Immature natural killer cell (primary cell): ENCODE measurements around the gene MYO7A. TPM values are rescaled to one million over a fixed set of nuclear protein-coding genes. Genes with fewer than 3 reads are reported as not detected.

Experiments
- DNase-seq, 3 donors: peaks; one replicate each; pipeline ENCODE4 v3.0.0; 2022; ENCODE audit warnings: mixed read lengths in 1 of 3
- H3K27ac Mint-ChIP-seq, 6 donors: one replicate each; pipeline ENCODE4 v1.8.0; 2020; ENCODE audit warnings: mixed read lengths in 6 of 6, mild to moderate bottlenecking in 5 of 6, inconsistent platforms in 4 of 6, moderate library complexity in 3 of 6
- H3K27me3 Mint-ChIP-seq, 3 donors: one replicate each; pipeline ENCODE4 v1.8.0; 2020 to 2021; ENCODE audit warnings: low read depth in 3 of 3, mild to moderate bottlenecking in 3 of 3, mixed read lengths in 3 of 3, moderate library complexity in 3 of 3, inconsistent platforms in 1 of 3
- H3K36me3 Mint-ChIP-seq, 3 donors: one replicate each; pipeline ENCODE4 v1.8.0; 2020; ENCODE audit warnings: mixed read lengths in 3 of 3, inconsistent platforms in 2 of 3, mild to moderate bottlenecking in 2 of 3
- H3K4me1 Mint-ChIP-seq, 2 donors: one replicate each; pipeline ENCODE4 v1.8.0; 2020; ENCODE audit warnings: inconsistent platforms in 2 of 2, mild to moderate bottlenecking in 2 of 2, mixed read lengths in 2 of 2, moderate library complexity in 1 of 2
- H3K4me3 Mint-ChIP-seq, 5 donors: one replicate each; pipeline ENCODE4 v1.8.0; 2020; ENCODE audit warnings: mild to moderate bottlenecking in 5 of 5, mixed read lengths in 5 of 5, inconsistent platforms in 3 of 5, moderate library complexity in 3 of 5
- H3K9me3 Mint-ChIP-seq, 6 donors: one replicate each; pipeline ENCODE4 v1.8.0; 2020; ENCODE audit warnings: mild to moderate bottlenecking in 6 of 6, mixed read lengths in 6 of 6, inconsistent platforms in 4 of 6, moderate library complexity in 3 of 6
- polyA plus RNA-seq, 3 donors: library from polyadenylated mRNA; unstranded; fragments of 300-500 nt; fragmentation: Illumina TruSeq; gene quantifications; one replicate each; pipeline ENCODE4 v1.2.3, GENCODE V29; 2021

Gene MYO7A
- polyA plus RNA-seq, 3 donors from 2014 or later, result 0.21 to 0.45 TPM; not detected in 1

DNA sequence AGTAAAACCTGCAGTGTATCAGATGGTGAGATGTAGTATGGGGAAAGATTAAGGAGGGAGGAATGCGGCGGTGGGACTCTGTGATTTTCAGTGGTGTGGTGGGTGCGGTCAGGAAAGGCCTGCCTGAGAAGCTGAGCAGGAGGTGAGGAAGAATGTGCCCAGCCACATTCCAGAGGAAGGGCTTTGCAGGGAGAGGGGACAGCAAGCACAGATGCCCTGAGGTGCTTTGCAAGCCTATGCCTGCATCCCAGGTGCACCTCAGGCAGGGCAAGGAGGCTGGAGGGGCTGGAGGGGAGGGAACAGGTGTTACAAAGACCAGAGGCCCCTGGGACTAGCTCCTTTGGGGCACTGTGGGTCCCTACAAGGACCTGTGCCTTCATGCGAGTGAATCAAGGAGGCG is 42.1 kb downstream of the MYO7A start:
- H3K4me1 Mint-ChIP-seq, result no peaks in the 10 kb centered on the region
- peaks cover 0 to 2% (median 2%) of the 10 kb centered on the region in 3 donors for H3K27me3 Mint-ChIP-seq
- no peaks in the 10 kb centered on the region for H3K36me3 Mint-ChIP-seq
- H3K9me3 Mint-ChIP-seq, result peaks cover 0 to under 1% (median 0%) of the 10 kb centered on the region in 6 donors
- DNase-seq, result no peak
- H3K27ac Mint-ChIP-seq, result no peak overlapping the region
- H3K4me3 Mint-ChIP-seq, result no peak overlapping the region

DNA sequence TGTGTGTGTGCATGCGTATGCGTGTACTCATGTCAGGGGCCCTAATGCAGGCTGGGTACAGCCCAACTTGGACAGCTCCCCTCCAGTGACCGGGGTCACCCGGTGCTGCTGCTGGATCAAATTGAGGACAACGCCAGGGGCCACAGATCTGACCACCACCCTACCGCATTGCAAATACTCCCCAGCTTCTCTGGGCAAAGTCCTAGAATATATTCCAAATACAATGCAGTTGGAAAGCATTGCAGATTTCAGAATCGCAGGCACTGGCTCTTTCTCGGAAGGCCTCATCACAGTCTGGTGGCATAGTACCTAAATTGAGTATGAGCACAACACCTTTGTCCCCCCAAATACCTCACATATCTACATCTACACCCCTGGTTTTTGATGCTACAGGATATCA is 43.2 kb downstream of the MYO7A start:
- no peak overlapping the region for H3K4me3 Mint-ChIP-seq
- no peaks in the 10 kb centered on the region for H3K36me3 Mint-ChIP-seq
- no peaks in the 10 kb centered on the region for H3K9me3 Mint-ChIP-seq
- no peak for DNase-seq
- no peak overlapping the region for H3K27ac Mint-ChIP-seq
- peaks cover 0 to 2% (median 2%) of the 10 kb centered on the region in 3 donors for H3K27me3 Mint-ChIP-seq
- no peaks in the 10 kb centered on the region for H3K4me1 Mint-ChIP-seq

DNA sequence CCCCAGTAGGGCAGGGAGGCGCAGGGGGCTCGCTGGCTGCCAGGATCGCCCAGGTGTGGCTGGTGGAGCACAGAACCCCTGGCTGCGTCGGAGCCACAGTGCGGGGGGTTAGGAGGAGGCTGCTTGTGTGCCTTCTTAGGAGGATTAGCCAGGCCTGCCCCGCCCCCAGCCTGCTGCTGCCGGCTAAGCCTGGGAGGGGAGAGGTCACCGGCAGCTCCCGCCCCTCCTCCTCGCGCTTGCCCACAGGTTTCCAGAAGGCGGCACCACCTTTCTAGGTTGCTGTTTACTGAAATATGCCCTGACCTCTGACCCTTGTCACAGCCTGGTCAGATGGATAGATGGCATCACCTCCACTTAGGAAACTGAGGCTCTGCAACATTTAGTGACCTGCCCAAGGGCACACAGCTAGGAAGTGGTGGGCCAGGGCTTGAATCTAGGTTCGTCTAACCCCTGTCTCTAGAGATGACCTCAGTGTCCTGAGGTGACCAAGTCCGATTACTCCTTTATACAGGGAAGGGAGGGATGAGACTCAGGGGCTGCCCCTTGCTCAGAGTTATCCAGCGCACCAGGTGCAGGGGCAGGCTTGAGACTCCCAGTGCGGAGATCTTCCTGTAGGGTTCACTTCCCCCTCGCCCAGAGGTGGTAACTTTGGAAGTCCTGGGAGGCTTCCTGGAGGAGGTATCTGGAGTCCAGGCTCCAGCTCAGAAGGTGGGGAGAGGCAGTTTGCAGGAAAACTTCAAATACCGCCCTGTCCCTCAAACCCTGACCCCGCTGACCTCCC is 44.0 kb downstream of the MYO7A start:
- Mint-ChIP-seq H3K9me3 (no peaks in the 10 kb centered on the region), H3K4me3 (no peak overlapping the region), H3K36me3 (no peaks in the 10 kb centered on the region), H3K4me1 (no peaks in the 10 kb centered on the region), H3K27ac (no peak overlapping the region), H3K27me3 (peaks cover 0 to 2% (median 2%) of the 10 kb centered on the region in 3 donors)
- no peak for DNase-seq

DNA sequence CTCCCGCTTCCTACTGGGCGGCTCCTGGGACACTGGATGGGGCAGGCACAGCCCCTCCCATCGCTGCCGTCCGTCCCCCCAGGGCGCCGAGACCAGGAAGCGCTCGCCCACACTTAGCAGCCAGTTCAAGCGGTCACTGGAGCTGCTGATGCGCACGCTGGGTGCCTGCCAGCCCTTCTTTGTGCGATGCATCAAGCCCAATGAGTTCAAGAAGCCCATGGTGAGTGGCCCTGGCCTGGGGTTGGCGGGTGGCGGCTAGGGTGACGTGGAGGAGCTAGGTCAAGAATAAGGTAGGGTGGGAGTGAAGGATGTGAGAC is 44.6 kb downstream of the MYO7A start:
- Mint-ChIP-seq H3K27ac (no peak overlapping the region), H3K36me3 (no peaks in the 10 kb centered on the region), H3K4me1 (no peaks in the 10 kb centered on the region), H3K27me3 (peaks cover 2% of the 10 kb centered on the region in 3 donors), H3K4me3 (no peak overlapping the region), H3K9me3 (no peaks in the 10 kb centered on the region)
- no peak for DNase-seq

DNA sequence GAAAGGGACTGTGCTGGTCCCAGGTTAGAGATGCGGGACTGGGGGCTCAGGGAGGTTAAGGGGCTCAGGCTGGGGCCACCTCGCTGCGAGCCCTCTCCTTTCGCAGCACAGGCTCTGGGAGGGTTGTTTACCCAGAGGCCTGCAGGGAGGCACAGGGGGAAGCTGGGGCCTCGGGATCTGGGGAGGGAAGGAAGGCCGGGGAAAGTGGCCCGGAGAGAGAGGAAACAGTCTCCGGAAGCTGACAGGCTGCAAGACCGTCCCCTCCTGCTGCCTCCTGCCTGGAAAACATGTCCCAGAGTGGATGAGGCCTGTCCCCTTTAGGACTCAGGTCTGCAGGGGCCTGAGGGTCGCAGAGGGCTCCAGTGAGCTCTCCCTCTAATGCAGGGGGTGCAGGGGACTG is 45.4 kb downstream of the MYO7A start:
- Mint-ChIP-seq H3K27ac (no peak overlapping the region), H3K36me3 (peaks cover 0 to 2% (median 0%) of the 10 kb centered on the region in 3 donors), H3K9me3 (peaks cover 0 to 1% (median 0%) of the 10 kb centered on the region in 6 donors), H3K27me3 (peaks cover 2% of the 10 kb centered on the region in 3 donors), H3K4me3 (no peak overlapping the region), H3K4me1 (no peaks in the 10 kb centered on the region)
- no peak for DNase-seq

DNA sequence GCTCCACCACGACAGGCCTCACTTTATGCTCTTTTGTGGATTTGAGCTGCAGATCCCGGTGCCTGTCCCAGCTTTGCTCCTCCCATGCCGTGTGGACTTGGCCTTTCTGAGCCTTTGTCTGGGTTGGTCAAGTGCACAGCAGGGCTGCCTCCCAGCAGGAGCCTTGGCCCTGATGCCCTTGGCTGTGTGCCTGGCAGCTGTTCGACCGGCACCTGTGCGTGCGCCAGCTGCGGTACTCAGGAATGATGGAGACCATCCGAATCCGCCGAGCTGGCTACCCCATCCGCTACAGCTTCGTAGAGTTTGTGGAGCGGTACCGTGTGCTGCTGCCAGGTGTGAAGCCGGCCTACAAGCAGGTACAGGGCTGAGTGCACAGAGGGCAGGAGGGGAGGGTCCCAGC is 46.5 kb downstream of the MYO7A start:
- DNase-seq, result no peak
- Mint-ChIP-seq H3K9me3 (peaks cover 0 to 1% (median 0%) of the 10 kb centered on the region in 6 donors), H3K4me1 (no peaks in the 10 kb centered on the region), H3K27ac (no peak overlapping the region), H3K36me3 (peaks cover 0 to 3% (median 0%) of the 10 kb centered on the region in 3 donors), H3K27me3 (peaks cover 2% of the 10 kb centered on the region in 3 donors), H3K4me3 (no peak overlapping the region)

DNA sequence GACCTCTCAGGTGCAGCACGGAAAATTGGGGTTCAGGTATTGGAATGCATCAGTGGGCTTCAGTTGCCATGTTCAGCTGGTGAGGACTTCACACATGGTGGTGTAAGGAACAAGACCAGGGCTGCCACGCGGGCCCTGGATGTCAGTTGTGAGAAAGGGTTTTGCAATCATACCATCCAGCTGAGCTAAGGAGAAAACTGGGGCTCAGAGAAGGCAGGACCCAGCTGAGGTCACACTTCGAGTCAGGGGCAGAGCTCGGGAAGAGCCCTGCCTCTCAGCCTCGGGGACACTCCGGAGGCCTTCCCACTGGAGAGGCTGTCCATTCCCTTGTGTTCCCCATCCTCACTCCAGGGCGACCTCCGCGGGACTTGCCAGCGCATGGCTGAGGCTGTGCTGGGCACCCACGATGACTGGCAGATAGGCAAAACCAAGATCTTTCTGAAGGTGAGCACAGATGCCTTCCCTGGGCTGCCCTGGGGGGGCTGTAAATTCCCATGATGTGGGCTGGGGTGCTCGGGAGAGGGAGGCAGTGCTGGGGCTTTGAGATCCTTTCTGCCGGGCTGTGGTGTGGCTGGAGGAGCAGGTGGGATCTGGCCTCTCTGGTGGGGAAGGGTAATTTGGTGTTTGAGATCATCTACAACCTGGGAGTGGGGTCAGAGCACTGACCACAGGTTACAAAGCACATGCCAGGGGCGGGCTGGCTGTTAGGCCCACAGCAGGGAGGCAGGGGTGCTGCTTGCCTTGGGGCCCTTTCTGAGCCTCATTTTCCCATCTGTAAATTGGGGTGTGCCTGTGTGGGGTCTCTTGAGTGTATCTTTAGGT is 47.2 kb downstream of the MYO7A start:
- H3K4me3 Mint-ChIP-seq, result no peak overlapping the region
- H3K36me3 Mint-ChIP-seq, result peaks cover 0 to 3% (median 0%) of the 10 kb centered on the region in 3 donors
- H3K4me1 Mint-ChIP-seq, result no peaks in the 10 kb centered on the region
- H3K27ac Mint-ChIP-seq, result no peak overlapping the region
- H3K9me3 Mint-ChIP-seq, result peaks cover 0 to 1% (median 0%) of the 10 kb centered on the region in 6 donors
- no peak for DNase-seq
- peaks cover 2% of the 10 kb centered on the region in 3 donors for H3K27me3 Mint-ChIP-seq

DNA sequence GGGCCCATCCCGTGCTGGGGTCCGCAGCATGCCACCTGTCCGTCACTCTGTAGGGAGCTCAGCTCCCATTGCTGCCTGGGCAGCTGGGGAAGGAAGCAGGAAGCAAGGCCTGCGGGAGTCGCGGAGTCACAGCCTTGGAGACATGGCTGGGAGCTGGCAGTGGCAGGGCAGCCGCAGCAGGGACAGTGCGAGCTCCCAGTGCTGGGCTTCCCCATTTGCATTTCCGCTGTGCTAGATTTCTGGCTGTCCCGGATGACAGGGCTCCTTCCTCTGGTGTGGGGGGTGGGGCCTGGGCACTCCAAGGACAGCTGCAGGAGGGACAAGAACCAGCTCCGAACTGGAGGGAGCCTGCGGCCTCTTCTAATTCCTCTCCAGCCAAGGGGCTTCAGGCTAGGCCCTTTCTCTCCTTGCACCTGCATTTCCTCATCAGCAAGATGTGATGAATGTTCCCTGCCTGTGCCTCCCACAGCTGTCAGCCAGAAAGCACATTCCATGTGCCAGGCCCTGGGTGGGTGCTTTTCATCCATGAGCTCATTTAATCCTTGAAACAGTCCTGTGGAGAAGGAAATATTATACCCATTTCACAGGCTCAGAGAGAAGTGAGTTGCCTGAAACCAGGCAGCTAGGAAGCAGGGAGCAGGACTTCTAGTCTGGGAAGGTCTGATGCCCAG is 48.0 kb downstream of the MYO7A start:
- Mint-ChIP-seq H3K9me3 (peaks cover 0 to 1% (median 0%) of the 10 kb centered on the region in 6 donors), H3K4me1 (no peaks in the 10 kb centered on the region), H3K27ac (no peak overlapping the region), H3K4me3 (no peak overlapping the region), H3K27me3 (peaks cover 2% of the 10 kb centered on the region in 3 donors), H3K36me3 (peaks cover 0 to 3% (median 0%) of the 10 kb centered on the region in 3 donors)
- no peak for DNase-seq

DNA sequence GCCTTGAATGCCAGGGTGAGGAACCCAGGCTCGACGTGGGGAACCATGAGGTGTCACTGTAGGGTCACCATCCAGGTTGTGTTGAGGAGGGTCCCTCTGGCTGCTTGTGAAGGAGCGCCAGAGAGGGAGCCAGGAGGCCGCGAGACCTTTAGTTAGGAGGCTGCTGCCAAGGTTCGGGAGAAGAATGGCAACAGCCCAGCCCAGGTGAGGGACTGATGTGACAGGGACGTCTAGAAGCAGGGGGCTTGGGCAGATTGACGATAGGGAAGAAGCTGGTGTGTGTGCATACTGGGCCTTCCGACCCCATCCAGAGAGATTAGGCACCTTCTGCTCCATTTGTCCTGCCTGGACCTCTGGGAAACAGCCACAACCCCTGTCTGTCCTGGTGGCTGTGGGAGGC is 49.0 kb downstream of the MYO7A start:
- Mint-ChIP-seq H3K27ac (no peak overlapping the region), H3K4me3 (no peak overlapping the region), H3K27me3 (peaks cover 0 to 2% (median 2%) of the 10 kb centered on the region in 3 donors), H3K9me3 (peaks cover 0 to 1% (median 0%) of the 10 kb centered on the region in 6 donors), H3K4me1 (no peaks in the 10 kb centered on the region), H3K36me3 (peaks cover 0 to 3% (median 0%) of the 10 kb centered on the region in 3 donors)
- DNase-seq, result no peak

DNA sequence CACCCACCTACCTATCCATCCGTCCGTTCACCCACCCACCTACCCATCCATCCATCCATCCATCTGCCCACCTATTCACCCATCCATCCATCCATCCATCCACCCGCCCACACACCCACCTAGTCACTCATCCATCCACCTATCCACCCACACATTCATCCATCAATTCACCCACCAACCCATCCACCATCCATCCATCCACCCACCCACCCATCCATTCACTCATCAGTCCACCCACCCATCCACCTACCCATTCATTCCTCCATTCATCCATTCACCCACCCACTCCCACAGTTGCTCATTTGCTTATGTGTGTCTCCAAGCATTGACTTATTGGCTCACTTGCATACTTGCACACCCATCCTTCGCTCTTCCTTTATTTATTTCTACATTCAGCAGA is 50.1 kb downstream of the MYO7A start:
- no peaks in the 10 kb centered on the region for H3K4me1 Mint-ChIP-seq
- H3K36me3 Mint-ChIP-seq, result peaks cover 0 to 3% (median 0%) of the 10 kb centered on the region in 3 donors
- no peak overlapping the region for H3K4me3 Mint-ChIP-seq
- DNase-seq, result no peak
- peaks cover 0 to 1% (median 0%) of the 10 kb centered on the region in 6 donors for H3K9me3 Mint-ChIP-seq
- H3K27me3 Mint-ChIP-seq, result peaks cover 0 to 4% (median 4%) of the 10 kb centered on the region in 3 donors
- no peak overlapping the region for H3K27ac Mint-ChIP-seq

DNA sequence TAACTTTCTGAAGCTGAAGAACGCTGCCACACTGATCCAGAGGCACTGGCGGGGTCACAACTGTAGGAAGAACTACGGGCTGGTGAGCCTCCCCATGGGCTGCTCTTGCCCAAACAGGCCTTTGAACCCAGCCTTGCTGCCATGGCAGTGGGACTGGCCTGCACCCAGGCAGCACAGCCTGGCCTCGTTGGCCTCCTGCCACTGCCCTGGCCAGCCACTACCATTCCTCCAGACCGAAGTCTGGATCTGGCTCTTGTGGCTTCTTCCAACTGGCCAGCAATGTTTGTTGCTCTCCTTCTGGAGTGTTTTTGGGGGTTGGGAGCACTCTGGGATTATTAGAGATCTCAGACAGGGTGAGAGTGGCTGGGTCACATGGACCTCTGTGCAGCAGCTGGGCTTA is 51.0 kb downstream of the MYO7A start:
- Mint-ChIP-seq H3K4me3 (no peak overlapping the region), H3K27ac (no peak overlapping the region), H3K9me3 (peaks cover 0 to 1% (median 0%) of the 10 kb centered on the region in 6 donors), H3K36me3 (peaks cover 0 to 3% (median 0%) of the 10 kb centered on the region in 3 donors), H3K4me1 (no peaks in the 10 kb centered on the region), H3K27me3 (peaks cover 0 to 5% (median 2%) of the 10 kb centered on the region in 3 donors)
- no peak for DNase-seq

DNA sequence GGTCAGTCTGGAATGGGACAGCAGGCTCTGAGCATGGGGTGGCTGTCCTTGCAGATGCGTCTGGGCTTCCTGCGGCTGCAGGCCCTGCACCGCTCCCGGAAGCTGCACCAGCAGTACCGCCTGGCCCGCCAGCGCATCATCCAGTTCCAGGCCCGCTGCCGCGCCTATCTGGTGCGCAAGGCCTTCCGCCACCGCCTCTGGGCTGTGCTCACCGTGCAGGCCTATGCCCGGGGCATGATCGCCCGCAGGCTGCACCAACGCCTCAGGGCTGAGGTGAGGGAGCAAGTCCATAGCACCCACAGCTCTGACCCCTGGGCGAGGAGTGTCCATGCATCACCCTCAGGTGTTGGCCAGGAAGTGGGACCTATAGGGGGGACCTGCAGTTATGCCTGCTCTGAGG is 51.6 kb downstream of the MYO7A start:
- Mint-ChIP-seq H3K27me3 (peaks cover 0 to 5% (median 2%) of the 10 kb centered on the region in 3 donors), H3K4me1 (no peaks in the 10 kb centered on the region), H3K27ac (no peak overlapping the region), H3K4me3 (no peak overlapping the region), H3K36me3 (peaks cover 0 to 3% (median 0%) of the 10 kb centered on the region in 3 donors), H3K9me3 (peaks cover 0 to 1% (median 0%) of the 10 kb centered on the region in 6 donors)
- DNase-seq, result no peak

DNA sequence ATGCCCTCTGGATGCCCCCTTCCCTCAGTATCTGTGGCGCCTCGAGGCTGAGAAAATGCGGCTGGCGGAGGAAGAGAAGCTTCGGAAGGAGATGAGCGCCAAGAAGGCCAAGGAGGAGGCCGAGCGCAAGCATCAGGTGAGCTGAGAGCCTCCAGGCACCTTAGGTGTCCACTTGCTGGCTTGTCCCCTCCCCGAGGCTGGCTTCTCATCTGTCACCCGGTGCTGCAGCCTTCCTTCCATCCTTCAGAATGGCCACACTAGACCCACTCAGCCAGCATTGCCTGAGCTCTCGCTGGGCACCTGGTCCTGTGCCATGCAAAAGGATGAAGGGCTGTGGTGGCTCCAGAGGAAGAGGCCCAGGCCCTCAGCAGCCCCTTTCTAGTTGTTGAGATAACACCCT is 52.3 kb downstream of the MYO7A start:
- Mint-ChIP-seq H3K27ac (no peak overlapping the region), H3K4me3 (no peak overlapping the region), H3K9me3 (peaks cover 0 to 1% (median 0%) of the 10 kb centered on the region in 6 donors), H3K4me1 (no peaks in the 10 kb centered on the region), H3K36me3 (peaks cover 0 to 3% (median 0%) of the 10 kb centered on the region in 3 donors), H3K27me3 (peaks cover 0 to 5% (median 2%) of the 10 kb centered on the region in 3 donors)
- DNase-seq, result no peak

DNA sequence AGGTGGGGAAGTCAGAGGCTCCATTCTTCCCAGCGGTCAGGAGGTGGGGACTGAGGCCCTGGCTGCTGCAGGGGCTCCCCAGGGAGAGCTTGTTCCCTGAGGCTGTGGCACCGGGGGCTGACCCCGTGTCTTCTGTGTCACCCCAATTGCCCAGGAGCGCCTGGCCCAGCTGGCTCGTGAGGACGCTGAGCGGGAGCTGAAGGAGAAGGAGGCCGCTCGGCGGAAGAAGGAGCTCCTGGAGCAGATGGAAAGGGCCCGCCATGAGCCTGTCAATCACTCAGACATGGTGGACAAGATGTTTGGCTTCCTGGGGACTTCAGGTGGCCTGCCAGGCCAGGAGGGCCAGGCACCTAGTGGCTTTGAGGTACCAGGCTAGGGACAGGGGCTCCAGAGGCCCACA is 53.2 kb downstream of the MYO7A start:
- DNase-seq, result no peak
- H3K27ac Mint-ChIP-seq, result no peak overlapping the region
- peaks cover 0 to 5% (median 2%) of the 10 kb centered on the region in 3 donors for H3K27me3 Mint-ChIP-seq
- H3K9me3 Mint-ChIP-seq, result peaks cover 0 to 1% (median 0%) of the 10 kb centered on the region in 6 donors
- no peak overlapping the region for H3K4me3 Mint-ChIP-seq
- H3K4me1 Mint-ChIP-seq, result no peaks in the 10 kb centered on the region
- H3K36me3 Mint-ChIP-seq, result peaks cover 0 to 3% (median 0%) of the 10 kb centered on the region in 3 donors
